T-helper 1 cell treated with Interleukin-12 subunit alpha and Interleukin-12 subunit beta and Interleukin-4 antibody, amounts not matched to agents 30 ng/mL and 1 ng/mL, for 36 hours (primary cell): ENCODE data around the gene PRR19. TPM values are rescaled to one million over a fixed set of nuclear protein-coding genes. Genes with fewer than 3 reads are reported as not detected.
"Not testable (repeated sequence)": the region's sequence is repeated elsewhere in the genome, so short reads cannot be mapped to it uniquely, and the experiment has no call there.

Source experiments
- intact Hi-C: fragments of 100-400 bp; cut with micrococcal nuclease; formaldehyde crosslinking; loops from one replicate; pipeline ENCODE4 v1.15.1; 2024
- total RNA-seq: library from RNA; stranded (reverse); gene quantifications from 2 replicates; pipeline ENCODE4 v1.2.3, GENCODE V29; 2022

The PRR19 gene
- total RNA-seq, 1 donor from 2014 or later: 0.51 TPM

DNA sequence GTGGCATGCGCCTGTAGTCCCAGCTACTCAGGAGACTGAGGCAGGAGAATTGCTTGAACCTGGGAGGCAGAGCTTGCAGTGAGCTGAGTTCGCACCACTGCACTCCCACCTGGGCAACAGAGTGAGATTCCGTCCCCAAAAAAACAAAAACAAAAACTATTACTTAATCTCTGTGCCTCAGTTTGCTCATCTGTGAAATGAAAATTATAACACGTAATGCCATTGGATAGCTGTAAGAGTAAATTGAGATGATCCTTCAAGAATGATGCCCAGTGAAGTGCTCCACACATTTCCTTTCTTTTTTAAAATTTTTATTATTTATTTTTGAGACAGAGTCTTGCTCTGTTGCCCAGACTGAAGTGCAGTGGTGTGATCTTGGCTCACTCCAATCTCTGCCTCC lies 38.0 kb downstream of the PRR19 start:
- intact Hi-C loops: not testable (repeated sequence)

DNA sequence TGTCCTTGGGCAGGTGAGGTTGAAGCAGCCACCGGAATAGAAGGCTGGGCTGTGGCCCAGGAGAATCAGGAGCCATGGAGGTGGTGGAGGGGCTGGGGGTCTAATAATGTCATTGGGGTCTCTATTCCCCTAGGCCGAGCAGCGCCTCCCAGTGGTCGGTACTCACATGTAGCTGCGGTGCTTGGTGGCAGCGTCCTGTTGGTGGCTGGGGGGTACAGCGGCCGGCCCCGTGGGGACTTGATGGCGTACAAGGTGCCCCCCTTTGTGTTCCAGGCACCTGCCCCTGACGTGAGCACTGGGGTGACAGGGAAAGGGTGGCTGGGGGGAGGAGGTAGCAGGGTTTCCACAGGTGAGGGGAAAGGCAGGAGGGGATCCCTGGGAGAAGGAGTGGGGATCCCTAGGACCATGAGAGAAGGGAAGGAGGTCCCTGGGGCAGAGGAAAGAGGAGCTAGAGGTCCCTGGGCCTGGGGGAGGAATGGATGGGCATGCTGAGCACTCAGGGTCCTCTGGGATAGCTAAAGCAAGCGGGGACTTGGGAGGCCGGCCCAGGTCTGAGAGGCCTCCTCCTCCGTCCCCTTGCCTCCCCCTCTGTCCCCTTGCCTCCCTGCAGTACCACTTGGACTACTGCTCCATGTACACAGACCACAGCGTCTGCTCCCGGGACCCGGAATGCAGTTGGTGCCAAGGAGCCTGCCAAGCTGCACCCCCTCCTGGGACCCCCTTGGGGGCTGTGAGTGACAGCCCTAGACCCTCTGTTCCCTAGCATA lies 41.6 kb downstream of the PRR19 start:
- intact Hi-C loops: no loop called here

DNA sequence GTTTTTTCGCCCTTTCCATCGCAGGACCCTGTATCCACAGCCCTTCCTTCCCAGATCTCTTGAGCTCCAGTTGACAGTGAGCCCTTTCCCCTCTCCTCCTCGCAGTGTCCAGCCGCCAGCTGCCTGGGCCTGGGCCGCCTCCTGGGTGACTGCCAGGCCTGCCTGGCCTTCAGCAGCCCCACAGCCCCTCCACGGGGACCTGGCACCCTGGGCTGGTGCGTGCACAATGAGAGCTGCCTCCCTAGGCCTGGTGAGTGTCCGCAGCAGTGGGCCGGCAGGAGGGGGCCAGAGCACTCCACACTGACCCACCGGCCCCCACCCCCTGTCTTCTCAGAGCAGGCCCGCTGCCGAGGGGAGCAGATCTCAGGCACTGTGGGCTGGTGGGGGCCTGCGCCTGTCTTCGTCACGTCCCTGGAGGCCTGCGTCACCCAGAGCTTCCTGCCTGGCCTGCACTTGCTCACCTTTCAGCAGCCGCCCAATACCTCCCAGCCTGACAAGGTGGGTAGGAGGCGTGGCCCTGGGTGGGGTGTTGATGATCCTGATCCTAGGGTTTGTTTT lies 42.5 kb downstream of the PRR19 start:
- intact Hi-C loops: no loop called here

DNA sequence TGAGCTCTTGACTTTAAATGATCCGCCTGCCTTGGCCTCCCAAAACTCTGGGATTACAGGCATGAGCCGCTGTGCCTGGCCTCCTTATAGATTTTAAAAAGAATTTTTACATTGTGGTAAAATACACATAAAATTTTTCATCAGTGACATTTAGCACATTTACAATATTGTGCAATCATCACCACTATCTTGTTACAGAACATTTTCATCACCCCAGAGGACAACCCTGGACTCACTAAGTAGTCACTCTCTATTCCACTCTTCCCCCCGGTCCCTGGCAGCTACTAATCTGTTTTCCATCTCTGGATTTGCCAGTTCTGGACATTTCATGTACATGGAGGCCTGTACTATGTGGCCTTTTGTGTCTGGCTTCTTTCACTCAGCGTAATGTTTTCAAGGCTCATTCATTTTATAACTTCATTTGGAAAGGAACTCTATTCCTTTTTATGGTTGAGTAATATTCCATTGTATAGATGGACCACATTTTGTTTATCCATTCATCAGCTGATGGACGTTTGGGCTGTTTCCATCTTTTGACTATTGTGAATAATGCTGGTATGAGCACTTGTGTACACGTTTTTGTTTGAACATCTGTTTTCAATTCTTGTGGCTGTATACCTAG lies 43.4 kb downstream of the PRR19 start:
- intact Hi-C loops: no loop called here

DNA sequence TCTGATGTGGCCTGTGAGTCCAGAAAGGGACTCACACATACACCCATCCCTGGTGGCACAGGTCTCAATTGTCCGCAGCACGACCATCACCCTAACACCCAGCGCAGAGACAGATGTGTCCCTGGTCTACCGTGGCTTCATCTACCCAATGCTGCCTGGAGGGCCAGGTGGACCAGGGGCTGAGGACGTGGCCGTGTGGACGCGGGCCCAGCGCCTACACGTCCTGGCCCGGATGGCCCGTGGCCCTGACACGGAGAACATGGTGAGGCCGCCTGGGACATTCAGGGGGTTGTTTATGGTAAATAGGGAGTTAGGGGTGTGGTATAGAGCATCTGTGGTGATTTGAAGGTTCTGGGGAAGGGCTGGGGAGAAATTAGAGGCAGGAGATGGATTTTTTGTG lies 46.3 kb downstream of the PRR19 start:
- intact Hi-C loops: no loop called here

DNA sequence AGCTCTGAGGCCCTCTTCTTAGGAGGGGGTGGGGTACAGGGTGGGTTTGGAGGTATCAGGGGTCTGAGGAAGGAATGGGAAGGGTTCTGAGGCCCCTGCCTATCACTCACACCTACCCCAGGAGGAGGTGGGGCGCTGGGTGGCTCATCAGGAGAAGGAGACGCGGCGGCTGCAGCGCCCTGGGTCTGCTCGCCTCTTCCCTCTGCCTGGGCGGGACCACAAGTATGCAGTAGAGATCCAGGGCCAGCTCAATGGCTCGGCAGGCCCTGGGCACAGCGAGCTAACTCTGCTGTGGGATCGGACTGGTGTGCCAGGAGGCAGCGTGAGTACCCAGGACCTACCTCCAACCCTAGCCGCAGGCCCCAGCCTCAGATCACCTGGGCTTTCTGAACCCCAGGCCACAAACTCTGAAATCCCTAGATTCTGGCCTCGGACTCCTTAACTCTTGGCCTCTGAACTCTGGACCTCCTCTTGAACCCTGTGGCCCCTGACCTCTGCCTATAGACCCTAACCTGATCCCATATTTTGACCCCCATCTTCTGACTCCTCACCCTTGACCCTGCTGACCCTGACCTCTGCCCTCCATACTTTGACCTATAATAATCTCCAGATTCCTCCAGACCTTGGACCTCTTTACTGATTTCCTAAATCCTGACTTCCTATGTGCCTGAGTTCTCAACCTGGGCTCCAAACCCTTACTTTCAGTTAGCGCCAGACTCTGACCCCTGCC lies 47.6 kb downstream of the PRR19 start:
- intact Hi-C loops: no loop called here

DNA sequence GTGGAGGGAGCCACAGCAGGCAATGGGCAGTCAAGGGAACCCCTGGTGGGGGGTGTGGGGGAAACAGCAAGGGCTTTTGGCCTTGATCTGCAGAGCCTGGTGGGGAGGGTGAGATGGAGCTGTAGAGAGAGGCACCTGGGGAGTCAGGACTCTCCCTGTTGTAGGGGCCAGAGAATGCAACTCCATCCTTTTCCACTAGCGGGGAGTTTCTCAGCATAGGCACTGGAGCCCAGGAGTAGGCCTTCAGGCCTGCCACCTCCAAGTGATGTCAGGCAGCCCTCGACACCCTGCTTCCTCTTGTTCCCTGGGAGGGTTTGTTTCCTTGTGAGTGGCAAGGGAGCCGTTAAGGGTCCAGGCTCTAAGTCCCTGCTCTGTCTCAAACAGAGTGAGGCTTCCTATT lies 48.5 kb downstream of the PRR19 start:
- intact Hi-C loops: no loop called here

DNA sequence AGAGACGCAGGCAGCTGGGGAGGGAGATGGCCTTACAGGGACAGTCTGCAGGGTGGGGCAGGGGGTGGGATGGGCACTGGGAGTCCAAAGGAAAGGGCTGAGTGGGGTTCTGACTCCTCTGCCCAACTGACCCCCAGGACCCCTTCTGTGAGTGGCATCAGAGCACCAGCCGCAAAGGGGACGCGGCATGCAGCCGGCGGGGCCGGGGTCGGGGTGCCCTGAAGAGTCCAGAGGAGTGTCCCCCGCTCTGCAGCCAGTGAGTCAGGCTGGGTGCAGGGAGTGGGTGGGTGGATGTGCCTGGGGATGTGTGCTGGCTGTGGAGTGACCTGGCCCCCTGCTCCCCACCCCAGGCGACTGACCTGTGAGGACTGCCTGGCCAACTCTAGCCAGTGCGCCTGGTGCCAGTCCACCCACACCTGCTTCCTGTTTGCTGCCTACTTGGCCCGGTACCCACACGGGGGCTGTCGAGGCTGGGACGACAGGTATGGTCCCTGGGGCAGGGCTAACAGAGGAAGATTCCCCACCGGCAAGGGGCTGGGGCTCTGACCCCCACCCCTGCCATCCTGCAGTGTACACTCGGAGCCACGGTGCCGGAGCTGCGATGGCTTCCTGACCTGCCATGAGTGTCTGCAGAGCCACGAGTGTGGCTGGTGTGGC lies 49.3 kb downstream of the PRR19 start:
- intact Hi-C loops: no loop called here

DNA sequence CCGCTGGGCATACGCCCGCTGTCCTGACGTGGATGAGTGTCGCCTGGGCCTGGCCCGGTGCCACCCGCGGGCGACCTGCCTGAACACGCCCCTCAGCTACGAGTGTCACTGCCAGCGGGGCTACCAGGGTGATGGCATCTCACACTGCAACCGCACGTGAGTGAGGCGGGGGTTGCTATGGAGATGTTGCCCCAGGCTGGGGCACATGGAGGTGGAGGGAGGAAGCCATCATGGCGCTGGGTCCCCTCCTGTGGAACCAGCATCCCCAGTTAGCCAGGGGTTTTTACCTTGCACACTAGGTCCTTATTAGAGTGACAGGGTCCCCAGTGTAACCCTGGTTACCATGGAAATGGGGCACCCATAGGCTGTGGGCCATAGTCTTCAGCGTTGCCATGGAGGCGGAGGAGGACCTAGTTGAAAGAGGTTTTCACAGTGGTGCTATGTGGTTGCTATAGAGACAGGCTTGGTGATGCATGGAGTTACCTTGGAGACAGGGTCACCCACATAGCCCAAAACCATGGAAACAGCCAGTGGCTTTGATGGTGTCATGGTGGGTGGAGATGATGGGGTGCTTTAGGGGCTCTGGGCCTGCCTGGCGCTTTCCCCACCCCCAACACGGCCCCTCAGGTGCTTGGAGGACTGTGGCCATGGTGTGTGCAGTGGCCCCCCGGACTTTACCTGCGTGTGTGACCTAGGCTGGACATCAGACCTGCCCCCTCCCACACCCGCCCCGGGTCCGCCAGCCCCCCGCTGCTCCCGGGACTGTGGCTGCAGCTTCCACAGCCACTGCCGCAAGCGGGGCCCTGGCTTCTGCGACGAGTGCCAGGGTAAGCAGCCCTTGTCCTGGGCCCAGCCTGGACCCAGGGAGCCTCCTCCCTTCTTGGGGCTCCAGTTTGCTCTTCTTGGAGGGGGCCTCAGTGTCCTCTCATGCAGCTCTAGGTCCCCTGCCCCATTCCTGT lies 50.6 kb downstream of the PRR19 start:
- intact Hi-C loops: no loop called here

DNA sequence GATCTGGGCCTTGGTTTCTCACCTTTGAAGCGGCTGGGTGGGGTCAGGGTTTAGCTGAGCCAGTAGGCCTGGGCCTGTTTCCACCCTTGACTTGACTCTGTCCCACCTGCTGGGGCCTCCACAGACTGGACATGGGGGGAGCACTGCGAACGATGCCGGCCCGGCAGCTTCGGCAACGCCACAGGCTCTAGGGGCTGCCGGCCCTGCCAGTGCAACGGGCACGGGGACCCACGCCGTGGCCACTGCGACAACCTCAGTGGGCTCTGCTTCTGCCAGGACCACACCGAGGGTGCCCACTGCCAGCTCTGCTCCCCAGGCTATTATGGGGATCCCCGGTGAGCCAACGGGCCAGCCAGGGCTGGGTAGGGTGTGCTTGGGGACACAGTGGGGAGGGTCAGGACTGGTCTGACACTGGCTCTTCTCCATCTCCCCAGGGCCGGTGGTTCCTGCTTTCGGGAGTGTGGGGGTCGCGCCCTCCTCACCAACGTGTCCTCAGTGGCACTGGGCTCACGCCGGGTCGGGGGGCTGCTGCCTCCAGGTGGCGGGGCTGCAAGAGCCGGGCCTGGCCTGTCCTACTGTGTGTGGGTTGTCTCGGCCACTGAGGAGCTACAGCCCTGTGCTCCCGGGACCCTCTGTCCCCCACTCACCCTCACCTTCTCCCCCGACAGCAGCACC lies 51.5 kb downstream of the PRR19 start:
- intact Hi-C loops: no loop called here

DNA sequence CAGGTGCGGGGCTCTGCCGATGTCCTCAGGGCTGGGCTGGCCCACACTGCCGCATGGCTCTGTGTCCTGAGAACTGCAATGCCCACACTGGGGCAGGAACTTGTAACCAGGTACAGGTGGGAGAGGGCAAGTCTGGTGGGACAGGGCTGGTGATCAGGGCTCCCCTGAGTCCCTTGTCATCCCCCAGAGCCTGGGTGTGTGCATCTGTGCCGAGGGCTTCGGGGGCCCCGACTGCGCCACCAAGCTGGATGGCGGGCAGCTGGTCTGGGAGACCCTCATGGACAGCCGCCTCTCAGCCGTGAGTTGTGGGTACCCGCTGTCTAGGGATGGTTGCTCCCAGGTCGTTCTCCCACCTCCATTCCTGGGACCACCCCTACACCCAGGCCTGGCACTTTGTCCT lies 54.0 kb downstream of the PRR19 start:
- intact Hi-C loops: no loop called here

DNA sequence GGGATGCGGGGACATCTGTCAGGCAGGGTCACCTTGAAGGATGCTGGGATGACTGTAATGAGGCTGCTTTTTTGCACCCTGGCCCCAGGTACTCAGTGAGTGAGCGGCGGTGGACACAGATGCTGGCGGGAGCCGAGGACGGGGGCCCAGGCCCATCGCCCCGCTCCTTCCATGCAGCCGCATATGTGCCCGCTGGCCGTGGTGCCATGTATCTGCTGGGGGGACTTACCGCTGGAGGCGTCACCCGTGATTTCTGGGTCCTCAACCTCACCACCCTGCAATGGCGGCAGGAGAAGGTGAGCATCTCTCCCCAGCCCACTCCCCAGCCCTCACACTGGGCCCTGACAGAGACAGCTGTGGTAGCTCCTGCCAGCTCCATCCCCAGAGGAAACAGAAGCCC lies 54.8 kb downstream of the PRR19 start:
- intact Hi-C loops: no loop called here

DNA sequence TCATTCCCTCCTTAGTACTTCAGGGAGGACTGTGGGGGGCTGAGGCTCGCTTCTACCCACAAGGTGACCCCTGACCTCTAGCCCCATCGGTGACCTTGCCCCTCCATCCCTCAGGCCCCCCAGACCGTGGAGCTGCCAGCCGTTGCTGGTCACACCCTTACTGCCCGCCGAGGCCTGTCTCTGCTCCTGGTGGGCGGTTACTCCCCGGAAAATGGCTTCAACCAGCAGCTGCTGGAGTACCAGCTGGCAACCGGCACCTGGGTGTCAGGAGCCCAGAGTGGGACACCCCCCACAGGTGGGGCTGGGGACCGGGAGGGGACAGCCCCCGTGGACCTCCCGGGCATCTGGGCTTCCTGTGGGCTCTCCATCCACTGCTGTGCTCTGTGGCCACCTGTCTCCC lies 55.4 kb downstream of the PRR19 start:
- intact Hi-C loops: no loop called here

Other genes starting within 250 kb of the PRR19 start
- gene GRIK5, start 231.9 kb upstream of the PRR19 start, total RNA-seq: 3.6 and 4.6 TPM in 2 replicates
- 15.2 and 15.9 TPM in 2 replicates for gene ZNF574, start 226.0 kb upstream of the PRR19 start, total RNA-seq
- gene POU2F2, start 169.7 kb upstream of the PRR19 start, total RNA-seq: 42.8 and 46.2 TPM in 2 replicates
- gene DEDD2, start 84.5 kb upstream of the PRR19 start, total RNA-seq: 47.7 and 48.8 TPM in 2 replicates
- gene ZNF526, start 81.8 kb upstream of the PRR19 start, total RNA-seq: 20.1 and 20.4 TPM in 2 replicates
- 56.9 and 60.7 TPM in 2 replicates for gene GSK3A, start 59.5 kb upstream of the PRR19 start, total RNA-seq
- gene ERF, start 47.0 kb upstream of the PRR19 start, total RNA-seq: 41.8 and 51.2 TPM in 2 replicates
- gene CIC, start 32.9 kb upstream of the PRR19 start, total RNA-seq: 98.8 and 99.3 TPM in 2 replicates
- 35.5 and 36.8 TPM in 2 replicates for gene PAFAH1B3, start 492 bp downstream of the PRR19 start, total RNA-seq
- 0.12 TPM in 1 of 2 replicates, not detected in the other for gene TMEM145, start 11.2 kb downstream of the PRR19 start, total RNA-seq
- gene MEGF8, start 23.5 kb downstream of the PRR19 start, total RNA-seq: 4.3 and 4.5 TPM in 2 replicates
- not detected in 2 replicates for gene CNFN, start 88.2 kb downstream of the PRR19 start, total RNA-seq
- 26.9 and 30.2 TPM in 2 replicates for gene LIPE, start 125.3 kb downstream of the PRR19 start, total RNA-seq
- not detected in 2 replicates for gene CXCL17, start 140.8 kb downstream of the PRR19 start, total RNA-seq
- 40.3 and 42.6 TPM in 2 replicates for gene CEACAM1, start 226.3 kb downstream of the PRR19 start, total RNA-seq